ENCODE data around the gene HCFC1. TPM values are rescaled to one million over a fixed set of nuclear protein-coding genes. Genes with fewer than 3 reads are reported as not detected.

HCFC1 gene
- total and polyA plus RNA-seq, 9 of the 15 experiments (the other 6 are each of a cell fraction or from before 2014, with no cell fraction given) = 2.8 to 133 (median 17.1) TPM

- TF ChIP-seq, protein P1, sequence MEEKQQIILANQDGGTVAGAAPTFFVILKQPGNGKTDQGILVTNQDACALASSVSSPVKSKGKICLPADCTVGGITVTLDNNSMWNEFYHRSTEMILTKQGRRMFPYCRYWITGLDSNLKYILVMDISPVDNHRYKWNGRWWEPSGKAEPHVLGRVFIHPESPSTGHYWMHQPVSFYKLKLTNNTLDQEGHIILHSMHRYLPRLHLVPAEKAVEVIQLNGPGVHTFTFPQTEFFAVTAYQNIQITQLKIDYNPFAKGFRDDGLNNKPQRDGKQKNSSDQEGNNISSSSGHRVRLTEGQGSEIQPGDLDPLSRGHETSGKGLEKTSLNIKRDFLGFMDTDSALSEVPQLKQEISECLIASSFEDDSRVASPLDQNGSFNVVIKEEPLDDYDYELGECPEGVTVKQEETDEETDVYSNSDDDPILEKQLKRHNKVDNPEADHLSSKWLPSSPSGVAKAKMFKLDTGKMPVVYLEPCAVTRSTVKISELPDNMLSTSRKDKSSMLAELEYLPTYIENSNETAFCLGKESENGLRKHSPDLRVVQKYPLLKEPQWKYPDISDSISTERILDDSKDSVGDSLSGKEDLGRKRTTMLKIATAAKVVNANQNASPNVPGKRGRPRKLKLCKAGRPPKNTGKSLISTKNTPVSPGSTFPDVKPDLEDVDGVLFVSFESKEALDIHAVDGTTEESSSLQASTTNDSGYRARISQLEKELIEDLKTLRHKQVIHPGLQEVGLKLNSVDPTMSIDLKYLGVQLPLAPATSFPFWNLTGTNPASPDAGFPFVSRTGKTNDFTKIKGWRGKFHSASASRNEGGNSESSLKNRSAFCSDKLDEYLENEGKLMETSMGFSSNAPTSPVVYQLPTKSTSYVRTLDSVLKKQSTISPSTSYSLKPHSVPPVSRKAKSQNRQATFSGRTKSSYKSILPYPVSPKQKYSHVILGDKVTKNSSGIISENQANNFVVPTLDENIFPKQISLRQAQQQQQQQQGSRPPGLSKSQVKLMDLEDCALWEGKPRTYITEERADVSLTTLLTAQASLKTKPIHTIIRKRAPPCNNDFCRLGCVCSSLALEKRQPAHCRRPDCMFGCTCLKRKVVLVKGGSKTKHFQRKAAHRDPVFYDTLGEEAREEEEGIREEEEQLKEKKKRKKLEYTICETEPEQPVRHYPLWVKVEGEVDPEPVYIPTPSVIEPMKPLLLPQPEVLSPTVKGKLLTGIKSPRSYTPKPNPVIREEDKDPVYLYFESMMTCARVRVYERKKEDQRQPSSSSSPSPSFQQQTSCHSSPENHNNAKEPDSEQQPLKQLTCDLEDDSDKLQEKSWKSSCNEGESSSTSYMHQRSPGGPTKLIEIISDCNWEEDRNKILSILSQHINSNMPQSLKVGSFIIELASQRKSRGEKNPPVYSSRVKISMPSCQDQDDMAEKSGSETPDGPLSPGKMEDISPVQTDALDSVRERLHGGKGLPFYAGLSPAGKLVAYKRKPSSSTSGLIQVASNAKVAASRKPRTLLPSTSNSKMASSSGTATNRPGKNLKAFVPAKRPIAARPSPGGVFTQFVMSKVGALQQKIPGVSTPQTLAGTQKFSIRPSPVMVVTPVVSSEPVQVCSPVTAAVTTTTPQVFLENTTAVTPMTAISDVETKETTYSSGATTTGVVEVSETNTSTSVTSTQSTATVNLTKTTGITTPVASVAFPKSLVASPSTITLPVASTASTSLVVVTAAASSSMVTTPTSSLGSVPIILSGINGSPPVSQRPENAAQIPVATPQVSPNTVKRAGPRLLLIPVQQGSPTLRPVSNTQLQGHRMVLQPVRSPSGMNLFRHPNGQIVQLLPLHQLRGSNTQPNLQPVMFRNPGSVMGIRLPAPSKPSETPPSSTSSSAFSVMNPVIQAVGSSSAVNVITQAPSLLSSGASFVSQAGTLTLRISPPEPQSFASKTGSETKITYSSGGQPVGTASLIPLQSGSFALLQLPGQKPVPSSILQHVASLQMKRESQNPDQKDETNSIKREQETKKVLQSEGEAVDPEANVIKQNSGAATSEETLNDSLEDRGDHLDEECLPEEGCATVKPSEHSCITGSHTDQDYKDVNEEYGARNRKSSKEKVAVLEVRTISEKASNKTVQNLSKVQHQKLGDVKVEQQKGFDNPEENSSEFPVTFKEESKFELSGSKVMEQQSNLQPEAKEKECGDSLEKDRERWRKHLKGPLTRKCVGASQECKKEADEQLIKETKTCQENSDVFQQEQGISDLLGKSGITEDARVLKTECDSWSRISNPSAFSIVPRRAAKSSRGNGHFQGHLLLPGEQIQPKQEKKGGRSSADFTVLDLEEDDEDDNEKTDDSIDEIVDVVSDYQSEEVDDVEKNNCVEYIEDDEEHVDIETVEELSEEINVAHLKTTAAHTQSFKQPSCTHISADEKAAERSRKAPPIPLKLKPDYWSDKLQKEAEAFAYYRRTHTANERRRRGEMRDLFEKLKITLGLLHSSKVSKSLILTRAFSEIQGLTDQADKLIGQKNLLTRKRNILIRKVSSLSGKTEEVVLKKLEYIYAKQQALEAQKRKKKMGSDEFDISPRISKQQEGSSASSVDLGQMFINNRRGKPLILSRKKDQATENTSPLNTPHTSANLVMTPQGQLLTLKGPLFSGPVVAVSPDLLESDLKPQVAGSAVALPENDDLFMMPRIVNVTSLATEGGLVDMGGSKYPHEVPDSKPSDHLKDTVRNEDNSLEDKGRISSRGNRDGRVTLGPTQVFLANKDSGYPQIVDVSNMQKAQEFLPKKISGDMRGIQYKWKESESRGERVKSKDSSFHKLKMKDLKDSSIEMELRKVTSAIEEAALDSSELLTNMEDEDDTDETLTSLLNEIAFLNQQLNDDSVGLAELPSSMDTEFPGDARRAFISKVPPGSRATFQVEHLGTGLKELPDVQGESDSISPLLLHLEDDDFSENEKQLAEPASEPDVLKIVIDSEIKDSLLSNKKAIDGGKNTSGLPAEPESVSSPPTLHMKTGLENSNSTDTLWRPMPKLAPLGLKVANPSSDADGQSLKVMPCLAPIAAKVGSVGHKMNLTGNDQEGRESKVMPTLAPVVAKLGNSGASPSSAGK (IDR thresholded peaks at IDR 0.05) = no peak
- TF ChIP-seq RBM22 (IDR thresholded peaks at IDR 0.05; ENCODE audit: low read depth, low read length, poor library complexity, severe bottlenecking) = peak; percentile 75
- TF ChIP-seq NR3C1 (CRISPR knock-in tag; IDR thresholded peaks at IDR 0.05) = peak; percentile 45; the same call in 1 of the 2 replicates
- no peak for TF ChIP-seq NR1H2 (CRISPR knock-in tag; IDR thresholded peaks at IDR 0.05)
- no peak for TF ChIP-seq AFF1 (IDR thresholded peaks at IDR 0.05; ENCODE audit: low read depth in 1 of 2, partially characterized antibody in 2 of 2)
- no peak for TF ChIP-seq MNT (conservative IDR thresholded peaks at IDR 0.05)
- no peak for TF ChIP-seq ZNF778 (CRISPR knock-in tag; IDR thresholded peaks at IDR 0.05)
Measured at GRCh38 chrX:153952373-153953026, 19.1 kb downstream of the HCFC1 start (continued).
